BE2C (cell line): Measurements from ENCODE around the gene DDX24.

Experiments used
- DNase-seq: peaks from one replicate; pipeline ENCODE4 v3.0.0-alpha.2; 2020
- H3K27me3 ChIP-seq: fragments of 250-450 bp; sonication (Bioruptor Pico); 2 replicates; pipeline ENCODE4 v1.5.1; 2020; ENCODE audit warnings: mild to moderate bottlenecking
- H3K36me3 ChIP-seq: fragments of 250-450 bp; sonication (Bioruptor Pico); 2 replicates; pipeline ENCODE4 v1.5.1; 2020; ENCODE audit warnings: mild to moderate bottlenecking
- H3K4me1 ChIP-seq: fragments of 250-450 bp; sonication (Bioruptor Pico); 2 replicates; pipeline ENCODE4 v1.5.1; 2020
- H3K4me3 ChIP-seq: 2 replicates; pipeline ENCODE4 v1.5.1; 2011; ENCODE audit warnings: low read depth, low read length
- H3K9me3 ChIP-seq: fragments of 250-450 bp; sonication (Bioruptor Pico); 2 replicates; pipeline ENCODE4 v1.5.1; 2020
- CTCF ChIP-seq: IDR thresholded peaks from 2 replicates; pipeline ENCODE4 v1.5.1; 2012; ENCODE audit warnings: mild to moderate bottlenecking, low read depth, low read length

The DDX24 gene

GRCh38 chr14:94046696-94047250, 34.2 kb downstream of the DDX24 start:
- H3K36me3 ChIP-seq = peaks cover 61% of the 10 kb centered on the region
- no peak for TF ChIP-seq CTCF
- no peak overlapping the region for H3K4me3 ChIP-seq
- no peaks in the 10 kb centered on the region for H3K9me3 ChIP-seq
- peaks cover 8% of the 10 kb centered on the region for H3K4me1 ChIP-seq
- DNase-seq = no peak
- H3K27me3 ChIP-seq = no peaks in the 10 kb centered on the region

GRCh38 chr14:94045563-94046345, 35.2 kb downstream of the DDX24 start:
- H3K9me3 ChIP-seq = no peaks in the 10 kb centered on the region
- H3K4me3 ChIP-seq = no peak overlapping the region
- DNase-seq = no peak
- no peak for TF ChIP-seq CTCF
- peaks cover 8% of the 10 kb centered on the region for H3K4me1 ChIP-seq
- no peaks in the 10 kb centered on the region for H3K27me3 ChIP-seq
- H3K36me3 ChIP-seq = peaks cover 50% of the 10 kb centered on the region

DNA sequence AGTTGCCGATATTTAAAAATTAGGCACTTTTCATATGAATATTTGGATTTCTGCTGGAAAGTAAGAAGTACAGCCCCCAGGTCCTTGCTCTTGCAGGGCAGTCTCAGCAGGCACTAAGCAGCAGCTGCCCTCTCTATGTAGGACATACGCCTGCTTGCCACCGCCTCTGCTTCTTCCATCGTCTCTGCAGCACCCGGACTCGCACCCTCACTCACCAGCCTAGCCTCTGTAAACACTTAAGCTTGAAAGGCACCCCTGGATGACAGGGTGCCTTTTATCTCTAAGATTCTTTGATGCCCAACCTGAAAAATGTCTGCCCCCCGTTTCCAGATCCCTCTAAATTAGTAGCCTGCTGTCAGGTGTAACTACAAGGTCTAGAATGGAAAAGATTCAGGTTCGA, 35.9 kb downstream of the DDX24 start:
- H3K36me3 ChIP-seq = peaks cover 44% of the 10 kb centered on the region
- H3K4me1 ChIP-seq = peaks cover 8% of the 10 kb centered on the region
- no peak for TF ChIP-seq CTCF
- H3K27me3 ChIP-seq = no peaks in the 10 kb centered on the region
- H3K9me3 ChIP-seq = no peaks in the 10 kb centered on the region
- no peak overlapping the region for H3K4me3 ChIP-seq
- DNase-seq = no peak

DNA sequence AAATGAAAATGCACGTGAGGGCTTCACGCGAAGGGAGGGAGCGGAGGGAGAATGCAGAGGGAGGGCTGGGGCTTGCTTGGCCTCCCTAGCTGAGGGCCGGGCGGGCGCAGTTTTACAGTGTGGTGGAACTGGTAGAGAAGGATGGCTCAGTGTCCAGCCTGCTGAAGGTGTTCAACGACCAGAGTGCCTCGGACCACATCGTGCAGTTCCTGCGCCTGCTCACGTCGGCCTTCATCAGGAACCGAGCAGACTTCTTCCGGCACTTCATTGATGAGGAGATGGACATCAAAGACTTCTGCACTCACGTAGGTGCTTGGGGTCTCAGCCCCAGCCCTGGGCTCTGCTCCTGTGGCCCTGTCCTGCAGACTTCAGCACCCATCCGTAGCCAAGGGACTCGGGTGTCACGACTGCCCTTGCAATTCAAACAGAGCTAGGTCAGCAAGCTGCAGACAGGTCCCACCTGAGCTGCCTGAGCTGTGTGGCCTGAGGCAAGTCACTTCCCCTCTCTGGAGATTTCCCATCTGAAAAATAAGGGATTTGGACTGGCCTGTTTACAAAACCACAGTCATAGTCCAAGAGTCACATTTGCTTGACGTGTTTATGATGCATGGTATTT, 36.4 kb downstream of the DDX24 start:
- peaks cover 39% of the 10 kb centered on the region for H3K36me3 ChIP-seq
- H3K4me1 ChIP-seq = peaks cover 8% of the 10 kb centered on the region
- no peak for DNase-seq

GRCh38 chr14:94043756-94044475, 37.1 kb downstream of the DDX24 start:
- no peak overlapping the region for H3K4me3 ChIP-seq
- TF ChIP-seq CTCF = no peak
- no peak for DNase-seq
- H3K9me3 ChIP-seq = no peaks in the 10 kb centered on the region
- H3K36me3 ChIP-seq = peaks cover 34% of the 10 kb centered on the region
- no peaks in the 10 kb centered on the region for H3K27me3 ChIP-seq
- peaks cover 3% of the 10 kb centered on the region for H3K4me1 ChIP-seq

More for the DNA sequence above, 36.4 kb downstream of the DDX24 start:
- Histone ChIP-seq H3K4me3 (no peak overlapping the region), H3K9me3 (no peaks in the 10 kb centered on the region), H3K27me3 (no peaks in the 10 kb centered on the region)
- TF ChIP-seq CTCF = no peak
